Measurements from ENCODE around the gene DOCK3.
"Not testable (repeated sequence)": the region's sequence is repeated elsewhere in the genome, so short reads cannot be mapped to it uniquely, and the experiment has no call there.

The DOCK3 gene

DNA sequence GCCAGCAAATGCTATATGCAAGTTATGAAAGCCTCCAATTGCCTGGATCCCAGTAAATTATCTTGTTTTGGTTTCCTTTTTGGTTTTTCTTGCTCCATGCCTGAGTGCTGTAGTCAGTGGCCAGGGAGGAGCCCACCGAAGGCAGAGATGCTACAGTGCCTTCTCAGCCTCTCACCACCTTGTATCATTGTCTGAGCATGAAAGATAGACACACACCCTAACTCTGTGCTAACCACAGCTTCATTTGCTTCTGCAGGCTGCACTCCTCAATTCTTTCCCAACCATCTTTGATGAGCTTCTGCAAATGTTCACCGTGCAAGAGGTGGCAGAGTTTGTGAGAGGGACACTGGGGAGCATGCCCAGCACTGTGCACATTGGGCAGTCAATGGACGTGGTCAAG, 595.8 kb downstream of the DOCK3 start:
- DNase-seq, result no peak

DNA sequence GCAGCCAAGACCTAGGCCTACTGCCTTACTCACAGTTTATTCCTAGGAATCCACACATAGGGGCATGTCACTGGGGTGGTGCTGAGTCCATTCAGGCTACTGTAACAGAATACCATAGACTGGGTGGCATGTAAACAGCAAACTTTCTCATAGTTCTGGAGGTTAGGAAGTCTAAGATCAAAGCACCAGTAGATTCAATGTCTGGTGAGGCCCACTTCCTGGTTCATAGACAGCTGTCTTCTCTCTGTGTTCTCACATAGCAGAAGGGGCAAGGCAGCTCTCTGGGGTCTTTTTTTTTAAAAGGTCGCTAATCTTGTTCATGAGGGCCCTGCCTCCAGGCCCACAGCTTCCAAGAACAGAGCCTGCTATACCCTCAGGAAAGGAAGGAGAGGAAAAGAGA, 596.4 kb downstream of the DOCK3 start:
- DNase-seq, result no peak

DNA sequence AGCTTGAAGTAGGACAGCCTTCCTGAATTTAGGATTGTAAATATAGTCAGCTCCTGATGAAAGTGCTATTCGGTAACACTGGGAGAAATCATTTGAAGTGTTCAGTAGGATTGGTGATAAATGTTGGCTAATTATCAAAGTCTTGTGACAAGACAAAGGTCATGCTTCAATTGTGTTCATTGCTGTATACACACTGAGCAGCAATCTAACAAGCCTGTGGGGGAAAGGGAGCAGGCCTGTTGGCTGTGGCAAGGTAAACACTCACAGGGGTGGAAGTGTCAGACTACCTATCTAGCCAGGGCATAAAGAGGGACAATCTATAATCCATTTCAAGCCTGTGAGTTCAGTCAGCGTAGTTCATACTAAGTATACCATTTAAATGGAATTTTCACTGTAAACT, 599.3 kb downstream of the DOCK3 start:
- no peak for DNase-seq

DNA sequence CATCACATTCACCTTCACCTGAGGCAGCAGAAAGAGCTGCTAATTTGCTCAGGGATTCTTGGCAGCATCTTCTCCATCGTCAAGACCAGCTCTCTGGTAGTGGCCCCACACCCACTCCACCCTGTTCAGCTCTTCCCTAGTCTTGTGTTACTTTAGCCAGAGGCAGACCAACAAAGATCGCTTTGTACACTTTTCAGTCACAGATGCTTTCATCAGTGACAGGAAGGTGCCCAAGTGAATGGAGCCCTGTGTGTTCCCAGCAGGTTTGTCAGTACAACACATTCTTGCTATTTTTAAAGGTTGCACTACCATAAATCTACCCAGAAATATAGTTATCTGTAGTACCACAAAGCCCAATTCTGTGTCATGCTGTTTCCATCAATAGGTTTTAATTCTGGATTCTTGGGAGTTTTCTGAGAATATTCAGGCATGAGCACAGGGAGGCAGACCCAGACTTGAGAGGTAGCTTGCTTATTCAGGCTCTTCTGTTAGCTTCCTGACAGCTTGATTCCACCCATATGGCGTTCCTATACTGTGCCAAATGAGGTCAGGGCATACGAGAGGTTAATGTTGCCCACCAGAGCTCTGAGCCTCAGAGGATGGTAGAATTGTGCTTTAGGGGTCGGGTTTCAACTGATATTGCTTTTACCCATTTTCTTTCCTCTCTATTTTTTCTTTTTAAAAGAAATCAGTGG, 600.5 kb downstream of the DOCK3 start:
- DNase-seq, result no peak

DNA sequence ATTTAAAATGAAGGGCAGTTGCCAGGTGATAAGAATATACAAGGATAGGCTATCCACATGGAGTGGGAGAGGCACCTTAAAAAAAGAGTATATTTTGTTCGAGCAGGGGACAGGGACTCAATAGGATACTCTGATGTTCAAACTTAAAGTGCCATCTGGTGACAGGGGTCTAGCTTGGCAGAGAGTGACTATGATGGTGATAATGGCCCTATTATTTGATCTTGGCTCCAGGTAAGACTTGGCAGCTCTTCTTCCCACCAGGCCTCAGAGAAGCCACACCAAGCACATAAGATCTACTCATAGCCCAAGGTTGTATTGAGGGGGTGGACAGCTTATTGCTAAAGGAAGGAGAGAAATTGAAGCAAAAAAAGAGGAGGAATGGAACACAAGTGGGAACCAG, 601.3 kb downstream of the DOCK3 start:
- DNase-seq, result no peak

DNA sequence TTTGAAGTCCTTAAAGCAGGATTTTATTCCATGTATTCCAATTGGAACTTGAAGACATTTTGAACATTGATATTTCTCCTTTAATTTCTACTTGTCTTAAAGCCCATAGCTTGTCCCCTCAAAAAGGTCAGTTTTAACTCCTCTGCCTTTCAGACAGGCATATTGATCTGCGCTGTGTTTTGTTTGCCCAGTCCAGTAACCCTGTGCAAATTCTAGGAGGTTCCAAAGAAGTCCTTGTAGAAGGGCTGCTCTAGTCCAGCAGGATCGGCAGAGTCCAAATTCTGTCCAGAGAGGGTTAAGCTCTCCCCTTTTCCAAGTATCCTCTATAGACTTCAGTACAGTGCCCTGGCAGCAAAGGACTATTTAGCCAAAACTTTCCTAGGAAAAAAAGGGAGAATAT, 604.7 kb downstream of the DOCK3 start:
- DNase-seq, result no peak

DNA sequence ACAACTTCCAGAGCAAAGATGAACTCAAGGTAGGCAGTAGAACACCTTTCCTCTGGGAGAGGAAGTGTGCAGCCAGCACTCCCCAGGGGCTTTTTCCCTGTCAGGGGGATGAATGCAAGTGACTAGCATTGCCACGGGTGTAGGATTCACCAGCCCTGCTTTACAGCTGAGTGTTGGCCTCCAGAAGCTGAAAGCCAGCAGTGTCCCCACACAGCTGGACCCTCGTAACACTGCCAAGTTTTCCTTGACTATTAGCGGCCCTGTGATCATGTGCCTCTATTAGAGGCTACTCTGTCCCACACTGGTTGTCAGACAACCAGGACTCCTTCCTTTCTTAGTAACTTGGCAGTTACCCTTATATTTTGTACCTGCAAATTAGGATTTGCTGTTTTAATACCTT, 605.4 kb downstream of the DOCK3 start:
- DNase-seq, result no peak

DNA sequence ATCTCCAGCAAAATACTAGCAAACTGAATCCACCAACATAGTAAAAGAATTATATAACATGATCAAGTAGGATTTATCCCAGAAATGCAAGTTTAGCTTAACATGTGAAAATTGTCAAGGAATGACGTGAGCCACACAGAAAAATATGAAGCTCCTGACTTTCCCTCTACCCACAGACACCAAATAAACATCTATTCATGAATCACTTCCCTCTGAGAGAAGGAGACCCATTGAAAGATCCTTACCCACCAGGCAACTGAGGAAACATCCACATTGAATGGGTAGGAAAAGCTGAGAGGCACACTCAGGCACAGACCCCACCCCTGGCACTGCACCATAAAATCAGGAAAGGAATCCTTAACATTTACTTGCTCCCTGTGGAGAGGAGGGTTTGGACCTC, 608.2 kb downstream of the DOCK3 start:
- DNase-seq, result no peak

DNA sequence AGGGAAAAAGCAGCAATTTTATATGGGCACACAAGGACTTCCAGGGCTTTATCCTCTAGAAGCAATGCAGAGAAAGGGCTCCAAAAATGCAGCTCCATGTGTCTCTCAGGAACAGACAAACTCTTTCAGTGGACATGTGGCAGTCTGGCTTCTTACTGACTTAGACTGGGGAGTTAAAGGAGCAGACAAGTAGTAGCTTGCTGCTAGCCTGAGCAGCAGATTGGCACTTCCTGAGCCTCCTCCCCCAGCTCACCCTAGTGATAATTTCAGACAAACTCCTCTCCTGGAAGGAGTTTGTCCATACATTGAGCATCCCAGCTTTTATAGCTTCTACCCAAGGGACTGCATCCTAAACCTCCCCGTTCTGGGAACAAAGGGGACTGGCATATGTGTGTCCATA, 608.7 kb downstream of the DOCK3 start:
- no peak for DNase-seq

DNA sequence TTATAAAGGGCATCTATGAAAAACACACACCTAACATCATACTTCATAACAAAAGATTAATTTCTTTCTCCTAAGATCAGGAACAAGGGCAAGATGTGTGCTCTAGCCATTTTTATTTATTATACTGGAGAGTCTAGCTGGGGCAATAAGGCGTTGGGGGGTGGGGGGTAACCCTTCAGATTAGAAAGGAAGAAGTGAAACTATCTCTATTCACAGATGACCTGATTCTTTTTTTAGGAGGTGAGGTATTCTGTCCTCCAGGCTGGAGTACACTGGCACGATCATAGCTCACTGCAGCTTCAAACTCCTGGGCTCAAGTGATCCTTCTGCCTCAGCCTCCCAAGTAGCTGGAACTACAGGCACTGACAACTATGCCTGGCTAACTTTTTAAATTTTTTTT, 620.9 kb downstream of the DOCK3 start:
- no peak for DNase-seq

DNA sequence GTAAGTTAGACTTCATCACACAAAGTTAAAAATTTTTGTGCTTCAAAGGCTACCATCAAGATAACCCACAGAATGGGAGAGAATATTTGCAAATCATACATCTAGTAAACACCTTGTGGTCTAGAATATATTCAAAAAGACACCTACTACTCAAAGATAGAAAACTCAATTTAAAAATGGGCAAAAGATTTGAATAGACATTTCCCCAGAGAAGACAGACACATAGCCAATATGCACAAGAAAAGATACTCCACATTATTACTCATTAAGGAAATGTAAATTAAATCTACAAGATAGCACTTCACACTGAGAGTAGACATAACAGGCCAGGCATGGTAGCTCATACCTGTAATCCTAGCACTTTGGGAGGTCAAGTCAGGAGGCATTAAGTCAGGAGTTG, 622.6 kb downstream of the DOCK3 start:
- no peak for DNase-seq

DNA sequence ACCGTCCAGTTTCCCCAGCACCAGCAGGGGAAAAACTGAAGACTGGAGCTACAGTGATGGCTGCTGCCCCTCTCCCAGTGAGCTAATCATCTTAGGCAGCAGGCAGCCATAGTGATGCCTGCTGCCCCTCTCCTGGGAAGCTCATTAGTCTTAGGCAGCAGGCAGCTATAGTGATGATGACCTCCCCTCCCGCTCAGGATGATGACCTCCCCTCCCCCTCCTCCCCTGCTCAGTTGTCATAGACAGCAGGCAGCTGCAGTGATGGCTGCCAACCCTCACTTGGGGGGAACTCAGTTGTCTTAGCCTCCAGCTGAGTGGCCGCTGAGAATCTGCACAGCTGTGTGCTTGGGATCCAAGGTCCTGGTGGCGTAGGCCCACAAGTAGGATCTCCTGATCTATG, 629.5 kb downstream of the DOCK3 start:
- DNase-seq, result no peak

DNA sequence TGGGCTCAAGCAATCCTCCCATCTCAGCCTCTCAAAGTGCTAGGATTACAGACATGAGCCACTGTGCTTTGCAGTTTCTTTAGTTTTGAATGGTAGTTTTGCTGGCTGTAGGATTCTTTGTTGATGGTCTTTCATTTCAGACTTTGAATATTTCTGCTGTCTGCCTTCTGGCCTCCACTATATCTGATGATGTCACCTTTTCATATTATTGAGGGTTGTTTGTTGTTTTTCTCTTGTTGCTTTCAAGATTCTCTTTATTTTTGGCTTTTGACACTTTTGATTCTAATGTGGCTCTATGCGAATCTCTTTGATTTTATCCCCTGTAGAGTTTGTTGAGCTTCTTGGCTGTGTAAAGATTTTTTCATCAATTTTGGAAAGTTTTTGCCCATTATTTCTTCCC, 631.4 kb downstream of the DOCK3 start:
- DNase-seq, result no peak

DNA sequence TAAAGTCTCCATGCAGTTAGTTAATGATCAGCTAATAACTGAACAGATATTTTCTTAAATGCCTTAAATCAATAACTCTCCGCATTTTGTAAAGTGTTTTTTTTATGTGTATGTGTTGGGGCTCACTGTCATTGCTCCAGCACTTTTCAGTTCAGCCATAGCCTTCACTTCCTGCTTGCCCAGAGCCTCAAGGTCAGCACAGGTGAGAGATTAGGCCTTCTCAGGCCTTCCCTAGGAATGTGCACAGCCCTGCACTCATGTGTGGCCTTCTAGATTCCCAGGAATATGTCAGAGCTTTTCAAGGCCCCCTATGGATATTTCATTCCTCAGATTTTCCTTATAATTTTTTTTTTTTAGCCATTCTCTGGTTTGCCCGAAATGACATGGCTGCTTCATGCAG, 632.7 kb downstream of the DOCK3 start:
- DNase-seq, result no peak

DNA sequence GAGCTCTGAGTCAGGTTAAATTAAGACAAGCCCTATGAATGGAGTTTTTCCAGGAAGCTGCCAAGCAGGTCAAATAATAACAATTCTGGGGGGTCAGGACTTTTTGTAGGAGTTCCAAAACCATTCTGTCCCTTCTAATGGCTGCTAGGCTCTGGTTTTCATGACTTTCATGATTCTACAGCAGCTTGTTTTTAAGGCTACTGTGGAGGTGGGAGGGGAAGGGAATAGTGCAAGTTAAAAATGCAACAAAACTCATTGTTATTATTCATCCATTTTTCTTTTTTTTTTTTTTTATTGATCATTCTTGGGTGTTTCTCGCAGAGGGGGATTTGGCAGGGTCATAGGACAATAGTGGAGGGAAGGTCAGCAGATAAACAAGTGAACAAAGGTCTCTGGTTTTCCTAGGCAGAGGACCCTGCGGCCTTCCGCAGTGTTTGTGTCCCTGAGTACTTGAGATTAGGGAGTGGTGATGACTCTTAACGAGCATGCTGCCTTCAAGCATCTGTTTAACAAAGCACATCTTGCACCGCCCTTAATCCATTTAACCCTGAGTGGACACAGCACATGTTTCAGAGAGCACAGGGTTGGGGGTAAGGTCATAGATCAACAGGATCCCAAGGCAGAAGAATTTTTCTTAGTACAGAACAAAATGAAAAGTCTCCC, 633.3 kb downstream of the DOCK3 start:
- DNase-seq, result not testable (repeated sequence)

DNA sequence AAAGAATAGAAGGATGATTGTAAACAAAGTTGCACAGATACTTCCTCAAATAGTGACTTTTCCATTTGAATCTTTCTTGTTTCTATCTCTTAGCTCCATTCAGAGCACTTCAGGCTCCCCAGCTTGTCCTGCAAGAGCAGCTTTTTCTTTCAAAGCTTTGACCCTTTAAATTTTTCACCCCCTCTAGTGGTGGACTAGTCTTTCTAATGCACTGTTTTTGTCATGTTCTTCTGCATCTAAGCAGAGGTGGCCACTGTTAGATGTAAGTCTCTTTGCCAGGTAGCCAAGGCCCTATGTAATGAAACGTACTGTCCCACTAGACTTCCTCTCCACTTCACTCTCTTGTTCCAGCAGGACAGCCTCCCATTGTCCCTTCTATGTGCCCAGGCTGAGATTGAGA, 636.3 kb downstream of the DOCK3 start:
- peak in 1 of 2 donors; percentile 16 for DNase-seq

DNA sequence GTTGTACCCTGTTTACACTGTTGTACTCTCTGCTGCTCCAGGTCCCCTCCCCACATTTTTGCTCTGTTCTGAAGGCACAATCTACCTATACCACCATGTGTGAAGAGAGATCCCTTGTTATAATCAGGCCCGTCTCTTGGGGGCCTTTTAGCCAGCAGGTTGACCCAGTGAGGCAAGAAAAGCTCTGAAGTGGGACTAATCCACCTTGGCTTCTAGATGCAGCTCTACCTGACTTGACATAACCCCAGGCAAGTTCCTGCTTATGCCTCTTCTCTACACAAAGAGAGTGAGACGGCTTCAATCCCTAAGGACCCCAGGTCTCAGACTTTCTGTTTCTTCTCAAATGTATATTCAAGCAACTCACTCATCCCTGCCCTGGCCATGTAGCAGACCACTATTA, 653.5 kb downstream of the DOCK3 start:
- DNase-seq, result no peak

DNA sequence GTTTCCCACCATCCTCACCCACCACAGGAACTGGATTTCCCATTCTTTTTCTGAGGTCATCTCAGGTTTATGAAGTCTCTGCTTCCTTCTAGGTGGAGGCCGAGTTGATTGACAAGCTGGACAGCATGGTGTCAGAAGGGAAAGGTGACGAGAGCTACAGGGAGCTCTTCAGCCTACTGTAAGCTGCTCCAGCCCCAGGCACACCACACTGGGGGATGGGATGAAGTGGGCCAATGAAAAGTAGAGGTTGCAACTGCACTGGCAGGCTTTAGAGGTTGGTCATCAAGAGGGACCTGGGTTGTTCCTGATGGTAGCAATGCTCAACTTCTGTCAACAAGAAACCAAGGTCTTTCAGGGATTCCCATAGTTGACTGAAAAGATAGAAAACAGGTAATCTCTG, 655.3 kb downstream of the DOCK3 start:
- DNase-seq, result no peak

DNA sequence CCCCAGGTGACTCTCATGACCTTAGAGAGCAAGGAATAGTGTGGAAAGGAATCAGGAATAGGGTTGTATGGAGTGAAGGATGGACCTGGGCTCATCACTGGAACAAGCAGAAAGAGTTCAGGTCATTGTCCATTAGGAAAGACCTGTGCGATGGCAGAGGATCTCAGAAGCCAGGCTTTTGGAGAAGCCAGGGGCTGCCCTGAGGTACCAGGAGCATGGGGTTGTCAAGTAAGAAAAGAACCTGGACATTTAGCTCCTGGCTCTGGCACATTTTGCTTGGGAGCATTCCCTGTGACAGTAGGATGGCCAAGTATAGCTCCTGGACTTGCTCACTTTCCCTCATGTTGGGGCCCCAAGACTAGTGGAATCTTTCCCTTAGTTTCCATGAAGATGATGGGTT, 657.4 kb downstream of the DOCK3 start:
- no peak for DNase-seq

DNA sequence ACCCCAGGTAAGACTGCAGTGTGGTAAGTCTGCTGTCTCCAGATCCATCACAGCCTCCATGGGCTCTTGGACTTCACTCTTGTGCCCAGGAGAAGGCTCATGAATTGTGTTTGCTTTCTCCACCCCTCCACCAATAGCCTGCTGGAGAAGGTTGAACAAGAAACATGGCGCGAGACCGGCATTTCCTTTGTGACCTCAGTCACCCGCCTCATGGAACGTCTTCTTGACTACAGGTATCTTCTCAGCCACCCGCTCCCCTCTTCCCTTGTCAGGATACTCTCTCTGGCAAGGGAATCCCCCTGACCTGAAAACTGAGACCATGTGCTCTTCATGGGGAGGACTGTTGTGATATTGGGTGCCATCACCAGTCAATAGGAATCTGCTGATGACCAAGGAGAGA, 658.3 kb downstream of the DOCK3 start:
- no peak for DNase-seq

DNA sequence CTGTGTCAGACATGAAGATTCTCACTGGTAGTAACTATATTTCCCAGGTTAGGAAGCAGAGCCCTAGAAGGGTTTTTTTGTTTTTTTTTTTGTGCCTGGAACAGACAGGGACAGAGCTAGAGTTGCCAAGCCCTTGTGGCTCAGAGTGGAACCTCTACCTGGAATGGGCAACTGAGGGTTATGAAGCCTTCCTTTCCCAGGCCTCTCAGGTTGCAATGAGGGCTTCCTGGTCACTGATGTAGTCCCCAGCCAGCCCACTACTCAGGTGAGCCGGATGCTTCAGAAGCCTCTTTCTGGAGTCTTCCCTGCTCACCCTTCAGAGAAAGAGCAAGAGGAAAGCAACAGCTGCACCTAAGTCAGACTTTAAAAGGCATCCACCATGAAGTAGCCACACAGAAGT, 661.5 kb downstream of the DOCK3 start:
- DNase-seq, result no peak

DNA sequence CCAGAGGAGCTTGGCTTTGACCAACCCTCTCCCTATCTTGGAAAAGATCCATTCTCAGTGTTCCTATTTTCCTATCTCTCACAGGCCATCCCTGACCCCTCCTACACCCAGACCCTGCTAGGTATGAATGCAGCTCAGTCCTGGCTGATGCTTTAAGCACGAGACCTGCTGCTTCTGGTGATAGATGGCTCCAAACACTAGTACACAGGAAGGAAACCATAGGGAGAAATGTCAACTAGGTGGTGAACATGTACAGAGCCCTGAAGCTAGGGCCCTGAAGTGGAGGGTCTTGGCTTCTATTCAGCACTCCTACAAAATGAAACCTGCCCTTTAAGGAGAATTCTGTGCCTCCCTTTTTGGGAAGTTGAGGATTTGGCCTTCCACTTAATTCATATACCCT, 662.9 kb downstream of the DOCK3 start:
- DNase-seq, result no peak

DNA sequence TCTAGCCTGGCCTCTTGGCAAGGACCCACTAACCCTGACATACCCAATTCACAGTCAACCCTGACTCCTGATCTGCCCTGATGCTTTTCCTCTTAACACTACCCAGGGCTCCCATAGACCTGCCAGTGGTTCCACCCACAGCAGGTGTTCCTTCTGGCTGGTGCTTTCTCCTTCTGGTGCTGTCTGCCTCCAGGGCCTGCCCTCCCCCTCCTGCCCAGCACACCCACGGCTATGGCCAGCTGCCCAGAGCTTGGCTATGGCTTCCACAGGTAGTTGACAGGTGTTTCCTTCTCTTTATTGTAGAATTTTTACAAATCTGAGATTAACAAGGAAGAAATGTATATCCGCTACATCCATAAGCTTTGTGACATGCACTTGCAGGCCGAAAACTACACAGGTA, 663.9 kb downstream of the DOCK3 start:
- no peak for DNase-seq

DNA sequence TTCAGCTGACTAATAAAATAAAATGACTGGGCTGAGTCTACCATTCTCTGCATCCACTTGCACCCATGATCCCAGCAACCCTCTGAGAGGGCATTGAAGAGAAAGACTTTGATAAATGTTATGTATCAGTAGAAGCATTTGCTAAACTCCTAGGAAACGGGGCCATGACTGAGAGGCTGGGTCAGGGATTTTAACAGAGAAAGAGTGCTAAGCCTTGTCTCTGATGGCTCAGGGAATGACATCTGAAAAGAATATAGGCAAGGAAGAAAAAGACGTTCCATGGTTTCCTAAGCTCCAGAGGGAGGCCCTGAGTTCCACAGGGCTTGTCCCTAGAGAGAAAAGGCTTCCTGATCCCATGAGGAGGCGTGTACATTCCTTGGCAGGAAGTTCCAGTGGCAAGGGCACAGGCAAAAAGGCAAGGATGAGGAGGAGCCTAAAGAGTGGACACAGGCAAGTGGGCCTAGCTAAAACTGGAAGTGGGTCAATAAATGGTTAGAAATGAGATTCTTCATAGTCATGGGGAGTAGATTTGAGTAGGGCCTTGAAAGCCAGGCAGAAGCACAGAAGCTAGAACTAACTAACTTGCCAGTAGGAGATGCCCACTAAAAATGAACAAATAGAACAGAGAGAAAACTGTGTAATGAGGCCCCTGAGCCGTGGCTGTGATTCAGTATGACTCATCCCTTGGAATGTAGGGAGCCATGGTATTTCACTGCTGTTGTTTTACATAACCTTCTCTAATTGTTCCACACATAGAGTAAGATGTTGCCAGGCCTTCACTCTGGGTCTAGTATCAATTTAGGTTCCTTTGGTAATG, 665.5 kb downstream of the DOCK3 start:
- DNase-seq, result no peak
